HEK293T (cell line): ENCODE data around the gene TMEM202.

Source experiments
- FOXM1 ChIP-seq: fragments of 450-650 bp; IDR thresholded peaks from 2 replicates; pipeline ENCODE4 v1.6.1; 2017; ENCODE audit warnings: mild to moderate bottlenecking, borderline replicate concordance
- HDGF ChIP-seq: fragments of 450-650 bp; IDR thresholded peaks from 2 replicates; pipeline ENCODE4 v1.6.1; 2017; ENCODE audit warnings: antibody characterized with exemption, borderline replicate concordance

- TF ChIP-seq HDGF (no peak), FOXM1 (no peak)
Measured at GRCh38 chr15:72365844-72366243, 32.3 kb upstream of the TMEM202 start.
